ENCODE measurements around the gene SNED1. TPM values are rescaled to one million over a fixed set of nuclear protein-coding genes. Genes with fewer than 3 reads are reported as not detected.

The SNED1 gene
- total and polyA plus RNA-seq, 3 experiments from 2014 or later = 0.90 to 3.5 (median 1.8) TPM

DNA sequence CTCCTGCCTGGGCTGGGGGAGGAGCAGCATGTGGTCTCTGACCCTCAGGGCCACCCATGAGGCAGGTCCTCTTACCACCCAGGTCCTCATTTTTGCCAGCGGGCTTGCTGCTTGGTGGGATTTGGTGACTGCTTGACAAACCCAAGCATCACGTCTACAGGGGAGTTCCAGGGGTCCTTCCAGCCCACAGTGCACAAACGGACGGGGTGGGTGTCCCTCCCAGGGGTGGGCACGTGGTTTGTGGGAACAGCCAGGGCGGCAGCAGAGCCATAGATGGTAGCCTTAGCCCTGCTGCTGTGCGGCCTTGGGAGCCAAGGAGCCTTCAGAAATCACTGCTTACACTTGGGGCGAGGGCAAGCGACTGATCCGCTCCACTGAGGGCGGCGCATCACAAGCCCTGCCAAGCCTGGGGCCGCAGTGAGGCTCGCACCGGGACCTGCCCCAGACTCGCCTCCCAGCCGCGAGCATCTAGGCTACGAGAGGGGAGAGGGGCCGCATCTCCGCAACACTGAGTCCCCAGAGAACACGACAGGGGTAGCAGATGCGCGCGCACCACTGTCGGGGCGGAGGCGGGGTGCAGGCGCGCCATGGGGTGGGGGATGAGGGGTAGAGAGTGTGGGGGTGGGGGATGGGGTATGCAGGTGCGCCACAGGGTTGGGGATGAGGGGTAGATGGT, 36.9 kb downstream of the SNED1 start:
- DNase-seq = peak; percentile 21 to 71 (median 50)
- CTCF ChIA-PET = no interaction called here
- peaks cover 0 to 5% (median 0%) of the 10 kb centered on the region in 3 donors for H3K36me3 Mint-ChIP-seq
- no peaks in the 10 kb centered on the region for H3K27me3 ChIP-seq (ENCODE audit: insufficient read depth, low read length, poor library complexity, severe bottlenecking)
- H3K4me1 ChIP-seq (ENCODE audit: insufficient read depth, low read length) = peaks cover 14% of the 10 kb centered on the region
- H3K9me3 Mint-ChIP-seq = no peaks in the 10 kb centered on the region
- no peaks in the 10 kb centered on the region for H3K9me3 ChIP-seq (ENCODE audit: low read length)
- H3K27ac ChIP-seq (ENCODE audit: low read depth, low read length) = no peak overlapping the region
- H3K4me1 Mint-ChIP-seq = peaks cover 8 to 32% (median 11%) of the 10 kb centered on the region in 3 donors
- no peak overlapping the region for H3K4me3 ChIP-seq (ENCODE audit: low read length)
- H3K4me3 Mint-ChIP-seq = peak overlapping the region; percentile 23 to 85 (median 57)
- POLR2A ChIA-PET = interaction anchor here (0.6 kb wide), 1 partner anchor 280 kb away, joined by 3 read pairs; no protein-coding TSS in a partner anchor
- H3K36me3 ChIP-seq (ENCODE audit: insufficient read depth, low read length) = no peaks in the 10 kb centered on the region
- peak overlapping the region in 4 of 8 donors; percentile 20 to 87 (median 64) for H3K27ac Mint-ChIP-seq
- H3K27me3 Mint-ChIP-seq = peaks cover 1 to 9% of the 10 kb centered on the region in 2 donors

DNA sequence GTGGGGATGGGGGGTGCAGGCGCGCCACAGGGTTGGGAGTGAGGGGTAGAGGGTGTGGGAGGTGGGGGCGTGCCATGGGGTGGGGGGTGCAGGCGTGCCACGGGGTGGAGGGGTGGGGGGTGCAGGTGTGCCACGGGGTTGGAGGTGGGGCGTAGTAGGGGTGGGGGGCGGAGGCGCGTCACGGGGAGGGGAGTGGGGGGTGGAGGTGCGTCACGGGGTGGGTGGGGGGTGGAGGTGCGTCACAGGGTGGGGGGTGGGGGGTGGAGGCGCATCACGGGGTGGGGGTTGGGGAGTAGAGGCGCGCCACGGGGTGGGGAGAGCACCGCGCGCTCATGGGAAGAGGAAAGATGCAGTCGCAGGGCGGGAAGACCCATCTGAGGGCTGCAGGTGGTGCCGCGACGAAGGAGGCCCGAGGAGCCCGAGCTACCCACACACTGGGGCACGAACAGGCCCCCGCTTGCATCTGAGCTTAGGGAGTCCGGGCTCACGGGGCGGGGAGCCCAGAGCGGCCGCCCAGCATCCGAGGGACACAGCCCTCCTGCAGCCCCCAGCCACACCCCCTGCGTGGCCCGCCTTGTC, 37.5 kb downstream of the SNED1 start:
- peaks cover 11 to 38% (median 14%) of the 10 kb centered on the region in 3 donors for H3K4me1 Mint-ChIP-seq
- peak overlapping the region; percentile 73 to 94 (median 85) for H3K4me3 Mint-ChIP-seq
- H3K27ac Mint-ChIP-seq = peak overlapping the region in 6 of 8 donors; percentile 77 to 91 (median 90)
- ChIA-PET POLR2A (interaction anchor here (0.6 kb wide), 1 partner anchor 279 kb away, joined by 3 read pairs; no protein-coding TSS in a partner anchor), CTCF (no interaction called here)
- H3K9me3 Mint-ChIP-seq = no peaks in the 10 kb centered on the region
- Histone ChIP-seq H3K27me3 (ENCODE audit: insufficient read depth, low read length, poor library complexity, severe bottlenecking) (no peaks in the 10 kb centered on the region), H3K4me3 (ENCODE audit: low read length) (peak overlapping the region; percentile 65), H3K36me3 (ENCODE audit: insufficient read depth, low read length) (no peaks in the 10 kb centered on the region), H3K27ac (ENCODE audit: low read depth, low read length) (peak overlapping the region; percentile 43), H3K9me3 (ENCODE audit: low read length) (no peaks in the 10 kb centered on the region), H3K4me1 (ENCODE audit: insufficient read depth, low read length) (peaks cover 14% of the 10 kb centered on the region)
- peaks cover 1 to 9% of the 10 kb centered on the region in 2 donors for H3K27me3 Mint-ChIP-seq
- peaks cover 0 to 7% (median 0%) of the 10 kb centered on the region in 3 donors for H3K36me3 Mint-ChIP-seq
- DNase-seq = peak in 4 of 5 donors; percentile 25 to 76 (median 60)

DNA sequence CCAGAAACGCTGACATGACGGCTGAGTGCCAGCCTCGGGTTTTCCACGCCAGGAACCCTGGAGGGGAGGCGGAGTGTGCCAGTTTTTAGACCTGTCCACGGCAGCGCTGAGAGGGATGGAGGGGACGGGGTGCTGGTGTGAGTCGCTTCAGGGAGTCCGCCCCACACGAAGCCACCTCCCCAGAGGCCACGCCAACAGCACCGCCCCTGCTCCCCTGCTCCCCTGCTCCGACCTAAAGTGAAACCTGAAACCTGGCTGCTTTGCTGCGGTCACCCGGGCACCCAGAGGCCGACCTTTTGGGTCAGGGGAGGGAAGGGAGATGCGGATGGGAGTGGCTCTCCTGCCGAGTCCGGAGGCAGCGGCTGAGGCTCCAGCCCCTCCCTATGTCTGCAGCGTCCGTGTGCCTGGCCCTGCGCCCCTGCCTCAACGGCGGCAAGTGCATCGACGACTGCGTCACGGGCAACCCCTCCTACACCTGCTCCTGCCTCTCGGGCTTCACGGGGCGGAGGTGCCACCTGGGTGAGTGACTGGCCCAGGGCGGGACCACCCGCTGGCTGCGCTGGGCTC, 38.1 kb downstream of the SNED1 start:
- Histone ChIP-seq H3K36me3 (ENCODE audit: insufficient read depth, low read length) (no peaks in the 10 kb centered on the region), H3K4me3 (ENCODE audit: low read length) (peak overlapping the region; percentile 65), H3K27me3 (ENCODE audit: insufficient read depth, low read length, poor library complexity, severe bottlenecking) (no peaks in the 10 kb centered on the region), H3K27ac (ENCODE audit: low read depth, low read length) (peak overlapping the region; percentile 43), H3K4me1 (ENCODE audit: insufficient read depth, low read length) (peaks cover 14% of the 10 kb centered on the region), H3K9me3 (ENCODE audit: low read length) (no peaks in the 10 kb centered on the region)
- Mint-ChIP-seq H3K36me3 (peaks cover 0 to 7% (median 0%) of the 10 kb centered on the region in 3 donors), H3K9me3 (no peaks in the 10 kb centered on the region), H3K4me3 (peak overlapping the region; percentile 73 to 94 (median 85)), H3K27me3 (peaks cover 1 to 7% of the 10 kb centered on the region in 2 donors), H3K27ac (peak overlapping the region; percentile 75 to 91 (median 88)), H3K4me1 (peaks cover 11 to 43% (median 14%) of the 10 kb centered on the region in 3 donors)
- ChIA-PET CTCF (no interaction called here), POLR2A (no interaction called here)
- DNase-seq = peak; percentile 36 to 80 (median 72)

DNA sequence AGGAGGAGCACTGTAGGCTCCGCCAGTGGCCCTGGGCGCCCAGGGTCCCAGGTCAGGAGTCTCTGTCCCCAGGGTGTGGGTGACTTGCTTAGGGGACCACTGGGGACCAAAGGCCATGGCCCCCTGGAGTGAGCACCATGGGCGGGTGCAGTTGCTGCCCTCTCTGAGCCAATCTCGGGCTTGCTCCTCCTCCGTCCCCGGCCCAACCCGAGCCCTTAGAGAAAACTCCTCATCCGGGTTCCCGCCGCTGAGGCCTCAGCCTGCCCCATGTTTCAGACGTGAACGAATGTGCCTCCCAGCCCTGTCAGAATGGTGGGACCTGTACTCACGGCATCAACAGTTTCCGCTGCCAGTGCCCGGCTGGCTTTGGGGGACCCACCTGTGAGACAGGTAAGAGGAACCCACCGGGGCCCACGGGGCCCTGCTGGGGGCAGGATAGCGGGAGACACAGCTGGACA, 38.6 kb downstream of the SNED1 start:
- no peaks in the 10 kb centered on the region for H3K9me3 ChIP-seq (ENCODE audit: low read length)
- DNase-seq = peak in 1 of 5 donors; percentile 59
- peak overlapping the region; percentile 43 for H3K27ac ChIP-seq (ENCODE audit: low read depth, low read length)
- peaks cover 14% of the 10 kb centered on the region for H3K4me1 ChIP-seq (ENCODE audit: insufficient read depth, low read length)
- ChIA-PET CTCF (no interaction called here), POLR2A (no interaction called here)
- no peaks in the 10 kb centered on the region for H3K36me3 ChIP-seq (ENCODE audit: insufficient read depth, low read length)
- Mint-ChIP-seq H3K36me3 (peaks cover 0 to 10% (median 0%) of the 10 kb centered on the region in 3 donors), H3K9me3 (no peaks in the 10 kb centered on the region), H3K27me3 (peaks cover 1 to 4% of the 10 kb centered on the region in 2 donors), H3K4me3 (peak overlapping the region; percentile 73 to 94 (median 85)), H3K27ac (peak overlapping the region in 4 of 8 donors; percentile 77 to 97 (median 90)), H3K4me1 (peaks cover 11 to 46% (median 14%) of the 10 kb centered on the region in 3 donors)
- peak overlapping the region; percentile 65 for H3K4me3 ChIP-seq (ENCODE audit: low read length)
- H3K27me3 ChIP-seq (ENCODE audit: insufficient read depth, low read length, poor library complexity, severe bottlenecking) = no peaks in the 10 kb centered on the region

DNA sequence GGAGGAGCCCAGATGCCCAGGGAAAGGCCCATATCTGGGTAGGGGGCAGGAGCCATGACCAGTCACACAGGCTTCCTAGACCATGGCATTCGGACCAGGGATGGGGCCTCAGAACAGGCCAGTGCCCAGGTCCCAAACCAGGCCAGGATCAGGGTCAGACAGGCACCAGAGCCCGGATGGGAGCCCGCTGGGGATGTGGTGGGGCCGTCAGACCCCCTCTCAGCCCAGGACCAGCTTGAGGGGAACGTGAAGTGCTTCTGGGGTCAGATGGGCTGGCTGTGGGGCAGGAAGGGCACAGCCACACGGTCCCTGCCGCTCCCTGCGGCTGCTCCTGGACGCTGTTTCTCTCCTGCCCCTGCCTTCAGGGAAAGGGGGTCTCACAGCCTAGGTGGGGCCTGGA, 39.1 kb downstream of the SNED1 start:
- Mint-ChIP-seq H3K4me3 (peak overlapping the region; percentile 78 to 94 (median 85)), H3K27ac (peak overlapping the region in 6 of 8 donors; percentile 76 to 97 (median 90)), H3K36me3 (peaks cover 0 to 11% (median 0%) of the 10 kb centered on the region in 3 donors), H3K9me3 (no peaks in the 10 kb centered on the region), H3K4me1 (peaks cover 11 to 46% (median 14%) of the 10 kb centered on the region in 3 donors), H3K27me3 (peaks cover 1 to 4% of the 10 kb centered on the region in 2 donors)
- H3K27ac ChIP-seq (ENCODE audit: low read depth, low read length) = peak overlapping the region; percentile 43
- ChIA-PET POLR2A (no interaction called here), CTCF (no interaction called here)
- H3K9me3 ChIP-seq (ENCODE audit: low read length) = no peaks in the 10 kb centered on the region
- H3K4me3 ChIP-seq (ENCODE audit: low read length) = no peak overlapping the region
- no peaks in the 10 kb centered on the region for H3K27me3 ChIP-seq (ENCODE audit: insufficient read depth, low read length, poor library complexity, severe bottlenecking)
- DNase-seq = no peak
- H3K4me1 ChIP-seq (ENCODE audit: insufficient read depth, low read length) = peaks cover 14% of the 10 kb centered on the region
- no peaks in the 10 kb centered on the region for H3K36me3 ChIP-seq (ENCODE audit: insufficient read depth, low read length)

DNA sequence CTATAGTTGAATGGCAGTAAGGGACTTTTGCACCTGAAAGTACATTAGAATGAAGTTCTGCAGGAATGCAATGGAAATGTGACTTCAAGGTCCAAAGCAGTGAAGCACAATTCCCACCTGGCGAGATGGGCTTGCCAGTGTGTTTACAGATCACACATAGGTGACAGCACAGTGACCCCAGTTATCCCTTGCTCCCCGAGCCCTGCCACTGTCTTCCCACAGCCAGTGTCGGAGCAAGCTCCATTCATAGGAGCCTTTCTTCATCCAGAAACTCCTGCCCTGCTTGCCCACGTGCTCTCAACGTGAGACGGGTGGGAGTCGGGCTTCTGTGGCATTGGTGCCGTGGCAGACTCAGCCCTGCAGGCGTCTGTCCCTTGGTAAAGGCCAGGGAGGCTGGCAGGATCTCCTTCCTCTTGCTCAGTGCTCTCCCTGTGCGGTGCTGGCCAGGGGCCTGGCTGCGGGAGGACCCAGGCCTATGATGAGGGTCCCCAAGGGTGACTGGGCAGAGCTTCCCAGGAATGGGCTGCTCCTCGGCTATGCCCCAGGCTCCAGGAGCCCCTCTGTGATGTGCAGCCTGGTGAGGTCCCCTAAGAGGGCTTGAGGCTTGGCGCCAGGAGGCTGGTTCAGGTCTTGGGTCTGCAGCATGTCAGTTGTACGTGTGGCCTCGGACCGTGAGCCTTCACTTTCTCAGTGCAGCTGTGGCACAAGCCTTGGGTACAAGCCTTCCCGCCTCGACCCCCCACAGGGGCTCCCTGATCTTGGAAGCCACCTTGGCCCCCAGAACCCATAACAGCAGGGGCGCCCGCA, 40.2 kb downstream of the SNED1 start:
- peaks cover 14% of the 10 kb centered on the region for H3K4me1 ChIP-seq (ENCODE audit: insufficient read depth, low read length)
- H3K36me3 ChIP-seq (ENCODE audit: insufficient read depth, low read length) = no peaks in the 10 kb centered on the region
- H3K9me3 Mint-ChIP-seq = no peaks in the 10 kb centered on the region
- peaks cover 0 to 4% of the 10 kb centered on the region in 2 donors for H3K27me3 Mint-ChIP-seq
- H3K4me3 Mint-ChIP-seq = peak overlapping the region; percentile 78 to 86 (median 85)
- no peaks in the 10 kb centered on the region for H3K9me3 ChIP-seq (ENCODE audit: low read length)
- no peak overlapping the region for H3K27ac ChIP-seq (ENCODE audit: low read depth, low read length)
- H3K36me3 Mint-ChIP-seq = peaks cover 0 to 11% (median 3%) of the 10 kb centered on the region in 3 donors
- no peak for DNase-seq
- H3K27me3 ChIP-seq (ENCODE audit: insufficient read depth, low read length, poor library complexity, severe bottlenecking) = no peaks in the 10 kb centered on the region
- H3K27ac Mint-ChIP-seq = peak overlapping the region in 7 of 8 donors; percentile 59 to 97 (median 88)
- no peak overlapping the region for H3K4me3 ChIP-seq (ENCODE audit: low read length)
- H3K4me1 Mint-ChIP-seq = peaks cover 11 to 46% (median 14%) of the 10 kb centered on the region in 3 donors
- CTCF ChIA-PET = interaction anchor here (1.6 kb wide), 1 partner anchor 55 kb away, joined by 4 read pairs; no protein-coding TSS in a partner anchor
- POLR2A ChIA-PET = no interaction called here

DNA sequence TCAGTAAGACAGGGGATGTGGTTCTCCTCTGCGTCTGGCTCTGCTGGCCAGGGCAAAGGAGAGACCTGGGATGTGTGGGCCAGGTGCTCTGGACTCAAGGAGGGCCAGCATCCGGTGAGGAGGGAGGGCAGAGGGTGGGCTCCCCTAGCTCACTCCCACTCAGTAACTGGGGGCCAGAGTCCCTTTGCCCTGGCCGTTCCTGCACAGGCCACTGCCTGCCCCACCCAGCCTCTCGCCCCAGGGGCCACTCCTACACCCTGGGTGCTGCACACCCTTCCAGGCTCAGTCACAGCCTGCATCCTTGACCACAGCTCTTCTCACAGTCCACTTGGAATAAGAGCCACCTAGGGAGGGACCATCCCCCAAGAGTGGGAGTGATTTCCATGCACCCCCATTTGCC, 41.0 kb downstream of the SNED1 start:
- Mint-ChIP-seq H3K4me1 (peaks cover 11 to 46% (median 14%) of the 10 kb centered on the region in 3 donors), H3K9me3 (no peaks in the 10 kb centered on the region), H3K36me3 (peaks cover 3 to 11% (median 4%) of the 10 kb centered on the region in 3 donors), H3K27ac (peak overlapping the region in 1 of 8 donors; percentile 54), H3K4me3 (peak overlapping the region in 2 of 7 donors; percentile 40 to 76), H3K27me3 (peaks cover 0 to 4% of the 10 kb centered on the region in 2 donors)
- no peaks in the 10 kb centered on the region for H3K9me3 ChIP-seq (ENCODE audit: low read length)
- ChIA-PET POLR2A (no interaction called here), CTCF (interaction anchor here (1.6 kb wide), 1 partner anchor 56 kb away, joined by 4 read pairs; no protein-coding TSS in a partner anchor)
- H3K36me3 ChIP-seq (ENCODE audit: insufficient read depth, low read length) = no peaks in the 10 kb centered on the region
- no peak overlapping the region for H3K4me3 ChIP-seq (ENCODE audit: low read length)
- peaks cover 14% of the 10 kb centered on the region for H3K4me1 ChIP-seq (ENCODE audit: insufficient read depth, low read length)
- H3K27me3 ChIP-seq (ENCODE audit: insufficient read depth, low read length, poor library complexity, severe bottlenecking) = no peaks in the 10 kb centered on the region
- H3K27ac ChIP-seq (ENCODE audit: low read depth, low read length) = no peak overlapping the region
- no peak for DNase-seq
